Endodermal cell (in vitro differentiated cells): Measurements from ENCODE around the gene ARHGDIA. TPM values are rescaled to one million over a fixed set of nuclear protein-coding genes. Genes with fewer than 3 reads are reported as not detected.
"Not testable (repeated sequence)": the region's sequence is repeated elsewhere in the genome, so short reads cannot be mapped to it uniquely, and the experiment has no call there.

Experiments used
- DNase-seq: peaks from one replicate; pipeline ENCODE4 v3.0.0-alpha.2; 2017
- H3K27ac ChIP-seq: 2 replicates; pipeline ENCODE4 v1.5.1; 2013; ENCODE audit warnings: mild to moderate bottlenecking, low read depth, low read length, moderate library complexity
- H3K27me3 ChIP-seq: 2 replicates; pipeline ENCODE4 v1.6.1; 2013; ENCODE audit warnings: mild to moderate bottlenecking, low read length, moderate library complexity; ENCODE audit not compliant: insufficient read depth, control insufficient read depth, poor library complexity, severe bottlenecking
- H3K36me3 ChIP-seq: 2 replicates; pipeline ENCODE4 v1.7.0; 2013; ENCODE audit warnings: mild to moderate bottlenecking, low read length, moderate library complexity; ENCODE audit not compliant: control insufficient read depth, insufficient read depth
- H3K4me1 ChIP-seq: one replicate; pipeline ENCODE4 v1.7.0; 2013; ENCODE audit warnings: low read length; ENCODE audit not compliant: control insufficient read depth, insufficient read depth
- H3K4me3 ChIP-seq: 2 replicates; pipeline ENCODE4 v1.5.1; 2013; ENCODE audit warnings: mild to moderate bottlenecking, low read length, moderate library complexity
- H3K9ac ChIP-seq: 2 replicates; pipeline ENCODE4 v1.6.1; 2013; ENCODE audit warnings: mild to moderate bottlenecking, low read length, moderate library complexity; ENCODE audit not compliant: poor library complexity, severe bottlenecking; ENCODE audit errors: extremely low read depth
- H3K9me3 ChIP-seq: 2 replicates; pipeline ENCODE4 v1.6.1; 2013; ENCODE audit warnings: mild to moderate bottlenecking, low read length, moderate library complexity; ENCODE audit not compliant: control insufficient read depth
- H3K27ac Mint-ChIP-seq: 2 replicates; pipeline ENCODE4 v1.8.0; 2020; ENCODE audit warnings: mixed read lengths
- H3K27me3 Mint-ChIP-seq: 2 replicates; pipeline ENCODE4 v1.8.0; 2021; ENCODE audit warnings: mild to moderate bottlenecking, mixed read lengths; ENCODE audit not compliant: insufficient read depth
- H3K36me3 Mint-ChIP-seq: 2 replicates; pipeline ENCODE4 v1.8.0; 2020; ENCODE audit warnings: low read depth, mixed read lengths
- H3K4me1 Mint-ChIP-seq: 2 replicates; pipeline ENCODE4 v1.8.0; 2020; ENCODE audit warnings: mixed read lengths
- H3K4me3 Mint-ChIP-seq: 2 replicates; pipeline ENCODE4 v1.8.0; 2020; ENCODE audit warnings: mild to moderate bottlenecking, moderate library complexity, mixed read lengths
- H3K9me3 Mint-ChIP-seq: 2 replicates; pipeline ENCODE4 v1.8.0; 2020; ENCODE audit warnings: mild to moderate bottlenecking, mixed read lengths
- CTCF ChIP-seq: fragments of 200-600 bp; sonication (generic); conservative IDR thresholded peaks from 2 replicates; pipeline ENCODE4 v1.5.0; 2021; ENCODE audit warnings: antibody characterized with exemption, mild to moderate bottlenecking
- WGBS, 2 experiments: methylation state at CpG; one replicate each; pipeline versions ENCODE4 v1.1.5 to v1.1.7; 2013; ENCODE audit warnings: missing lambda C conversion rate in 2 of 2, mixed read lengths in 1 of 2; ENCODE audit not compliant: insufficient coverage in 1 of 2, insufficient read length in 1 of 2; 5-methylcytosine and 5-hydroxymethylcytosine counted together
- total RNA-seq, 2 donors: library from RNA; stranded (reverse); fragmentation: NEBNext Ultra II Directional in 1 of 2; extraction: Animal tissue kit (Norgen Biotek cat#: 25700) in 1 of 2; gene quantifications; 2 replicates in 1 of 2; 3 replicates in 1 of 2; pipeline ENCODE4 v1.2.1, GENCODE V29; 2021

Gene ARHGDIA
- total RNA-seq, 2 donors from 2014 or later = 240 to 254 TPM

GRCh38 chr17:81841866-81842265 lies 29.3 kb downstream of the ARHGDIA start:
- 89 to 96% methylated on average over 9 to 15 of the region's 15 CpGs for WGBS, 2 experiments
- H3K4me1 ChIP-seq = no peaks in the 10 kb centered on the region
- no peak overlapping the region for H3K27ac ChIP-seq
- Mint-ChIP-seq H3K9me3 (no peaks in the 10 kb centered on the region), H3K36me3 (peaks cover 36% of the 10 kb centered on the region), H3K4me1 (no peaks in the 10 kb centered on the region), H3K4me3 (no peak overlapping the region), H3K27ac (no peak overlapping the region), H3K27me3 (no peaks in the 10 kb centered on the region)
- no peaks in the 10 kb centered on the region for H3K27me3 ChIP-seq
- TF ChIP-seq CTCF = no peak
- H3K36me3 ChIP-seq = peaks cover 44% of the 10 kb centered on the region
- H3K9ac ChIP-seq = no peak overlapping the region
- H3K4me3 ChIP-seq = no peak overlapping the region
- no peaks in the 10 kb centered on the region for H3K9me3 ChIP-seq
- no peak for DNase-seq

GRCh38 chr17:81840826-81841778 lies 30.0 kb downstream of the ARHGDIA start:
- Histone ChIP-seq H3K4me3 (no peak overlapping the region), H3K36me3 (peaks cover 37% of the 10 kb centered on the region), H3K9ac (no peak overlapping the region), H3K4me1 (no peaks in the 10 kb centered on the region), H3K27ac (peak overlapping the region; percentile 11), H3K9me3 (no peaks in the 10 kb centered on the region), H3K27me3 (no peaks in the 10 kb centered on the region)
- peak overlapping the region; percentile 48 for H3K27ac Mint-ChIP-seq
- no peak overlapping the region for H3K4me3 Mint-ChIP-seq
- DNase-seq = peak; percentile 72
- H3K9me3 Mint-ChIP-seq = no peaks in the 10 kb centered on the region
- no peaks in the 10 kb centered on the region for H3K4me1 Mint-ChIP-seq
- 91 to 95% methylated on average over 28 to 40 of the region's 40 CpGs for WGBS, 2 experiments
- no peaks in the 10 kb centered on the region for H3K27me3 Mint-ChIP-seq
- no peak for TF ChIP-seq CTCF
- H3K36me3 Mint-ChIP-seq = peaks cover 29% of the 10 kb centered on the region

- not testable (repeated sequence) for H3K27me3 Mint-ChIP-seq, DNase-seq, H3K9ac ChIP-seq, H3K4me1 Mint-ChIP-seq, H3K9me3 ChIP-seq, H3K27ac Mint-ChIP-seq, H3K4me1 ChIP-seq, H3K27me3 ChIP-seq, H3K4me3 Mint-ChIP-seq, H3K9me3 Mint-ChIP-seq, H3K4me3 ChIP-seq, H3K27ac ChIP-seq
- peaks cover 26% of the 10 kb centered on the region for H3K36me3 ChIP-seq
- H3K36me3 Mint-ChIP-seq = peaks cover 26% of the 10 kb centered on the region
- WGBS, 2 experiments = 97 to 100% methylated on average over 3 to 5 of the region's 5 CpGs
These were observed 31.1 kb downstream of the ARHGDIA start for GRCh38 chr17:81840059-81840458.
